Parathyroid adenoma (tissue), 2 donors: ENCODE measurements around the gene MRPL43.

Experiments
- H2AFZ ChIP-seq: fragments of 300-600 bp; sonication (generic); one replicate; pipeline ENCODE4 v1.7.0; 2017; ENCODE audit warnings: antibody characterized with exemption, mild to moderate bottlenecking
- H3K27ac ChIP-seq: fragments of 300-600 bp; sonication (generic); one replicate; pipeline ENCODE4 v1.7.0; 2017
- H3K27me3 ChIP-seq: fragments of 300-600 bp; sonication (generic); one replicate; pipeline ENCODE4 v1.7.0; 2017; ENCODE audit warnings: low read length; ENCODE audit not compliant: control insufficient read depth, insufficient read depth
- H3K36me3 ChIP-seq: fragments of 300-600 bp; sonication (generic); one replicate; pipeline ENCODE4 v1.7.0; 2017; ENCODE audit warnings: low read length; ENCODE audit not compliant: control insufficient read depth, insufficient read depth
- H3K4me1 ChIP-seq: fragments of 300-600 bp; sonication (generic); one replicate; pipeline ENCODE4 v1.7.0; 2017; ENCODE audit warnings: control low read depth
- H3K4me2 ChIP-seq: fragments of 300-600 bp; sonication (generic); one replicate; pipeline ENCODE4 v1.7.0; 2017; ENCODE audit warnings: low read length
- H3K4me3 ChIP-seq: fragments of 300-600 bp; sonication (generic); one replicate; pipeline ENCODE4 v1.7.0; 2017; ENCODE audit warnings: low read depth, low read length
- H3K79me2 ChIP-seq: fragments of 300-600 bp; sonication (generic); one replicate; pipeline ENCODE4 v1.7.0; 2017; ENCODE audit warnings: control low read depth
- H3K9ac ChIP-seq: fragments of 300-600 bp; sonication (generic); one replicate; pipeline ENCODE4 v1.7.0; 2017; ENCODE audit warnings: mild to moderate bottlenecking
- H3K9me3 ChIP-seq: fragments of 300-600 bp; sonication (generic); one replicate; pipeline ENCODE4 v1.7.0; 2017; ENCODE audit warnings: low read length; ENCODE audit not compliant: control insufficient read depth
- TF ChIP-seq, protein P1 (sequence below): fragments of 300-600 bp; sonication (generic); IDR thresholded peaks from one replicate; pipeline ENCODE4 v1.7.0; 2017; ENCODE audit warnings: antibody characterized with exemption, mild to moderate bottlenecking
- donor health status: primary hyperparathyroidism.

The MRPL43 gene

DNA sequence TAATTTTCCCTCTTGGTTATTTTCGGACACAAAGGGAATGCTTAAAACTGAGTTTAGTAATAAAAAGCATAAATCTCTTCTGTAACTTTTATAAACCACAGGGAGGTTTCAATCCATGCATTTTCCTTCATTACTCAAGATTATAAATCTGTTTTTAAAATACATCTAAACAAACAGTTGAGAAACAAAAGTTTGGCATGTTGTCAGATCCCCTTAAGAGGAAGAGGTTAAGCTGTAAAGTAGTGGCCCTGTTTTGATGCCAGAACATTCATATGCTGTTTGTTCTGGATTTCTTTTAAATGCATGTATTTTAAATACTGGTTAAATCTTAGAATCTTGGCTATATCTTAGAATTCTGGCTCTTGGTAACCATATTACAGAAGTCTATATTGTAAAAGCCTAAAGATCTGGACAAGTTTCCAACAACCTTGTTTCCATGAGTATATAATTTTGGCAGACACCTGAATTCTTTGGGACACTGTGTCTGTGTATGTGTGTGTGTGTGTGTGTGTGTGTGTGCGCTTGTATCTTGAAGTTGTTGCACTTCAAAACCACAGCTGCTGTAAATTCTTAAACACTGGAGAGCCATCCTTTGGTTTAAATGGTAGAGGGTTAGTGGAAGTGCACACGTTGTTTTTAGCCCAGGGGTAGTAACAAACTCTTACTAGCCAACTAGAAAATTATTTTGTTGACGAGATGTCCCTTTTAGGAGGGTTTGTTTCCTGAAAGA, 24.8 kb downstream of the MRPL43 start:
- Histone ChIP-seq H3K9ac (no peak overlapping the region), H3K36me3 (no peaks in the 10 kb centered on the region), H3K27me3 (no peaks in the 10 kb centered on the region), H3K9me3 (no peaks in the 10 kb centered on the region), H3K4me2 (no peak overlapping the region), H3K4me3 (no peak overlapping the region), H3K79me2 (no peaks in the 10 kb centered on the region), H3K27ac (no peak overlapping the region), H3K4me1 (no peaks in the 10 kb centered on the region), H2AFZ (no peak overlapping the region)
- TF ChIP-seq, protein P1, sequence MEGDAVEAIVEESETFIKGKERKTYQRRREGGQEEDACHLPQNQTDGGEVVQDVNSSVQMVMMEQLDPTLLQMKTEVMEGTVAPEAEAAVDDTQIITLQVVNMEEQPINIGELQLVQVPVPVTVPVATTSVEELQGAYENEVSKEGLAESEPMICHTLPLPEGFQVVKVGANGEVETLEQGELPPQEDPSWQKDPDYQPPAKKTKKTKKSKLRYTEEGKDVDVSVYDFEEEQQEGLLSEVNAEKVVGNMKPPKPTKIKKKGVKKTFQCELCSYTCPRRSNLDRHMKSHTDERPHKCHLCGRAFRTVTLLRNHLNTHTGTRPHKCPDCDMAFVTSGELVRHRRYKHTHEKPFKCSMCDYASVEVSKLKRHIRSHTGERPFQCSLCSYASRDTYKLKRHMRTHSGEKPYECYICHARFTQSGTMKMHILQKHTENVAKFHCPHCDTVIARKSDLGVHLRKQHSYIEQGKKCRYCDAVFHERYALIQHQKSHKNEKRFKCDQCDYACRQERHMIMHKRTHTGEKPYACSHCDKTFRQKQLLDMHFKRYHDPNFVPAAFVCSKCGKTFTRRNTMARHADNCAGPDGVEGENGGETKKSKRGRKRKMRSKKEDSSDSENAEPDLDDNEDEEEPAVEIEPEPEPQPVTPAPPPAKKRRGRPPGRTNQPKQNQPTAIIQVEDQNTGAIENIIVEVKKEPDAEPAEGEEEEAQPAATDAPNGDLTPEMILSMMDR = no peak

DNA sequence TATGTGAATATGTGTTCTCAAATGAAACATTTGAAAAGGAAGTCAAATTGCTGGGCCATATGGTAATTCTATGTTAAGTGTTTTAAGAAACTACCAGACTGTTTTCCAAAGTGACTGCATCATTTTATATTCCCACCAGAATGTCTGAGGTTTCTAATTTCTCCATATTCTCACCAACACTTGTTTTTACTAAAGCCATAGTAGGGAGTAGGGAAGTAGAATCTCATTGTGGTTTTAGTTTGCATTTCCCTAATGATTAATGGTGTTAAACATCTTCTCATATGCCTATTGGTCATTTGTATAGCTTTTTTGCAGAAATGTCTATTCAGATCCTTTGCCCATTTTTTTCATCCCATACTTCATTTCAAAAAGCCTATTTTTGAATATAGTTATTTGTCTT, 27.0 kb downstream of the MRPL43 start:
- H3K9ac ChIP-seq = no peak overlapping the region
- no peak overlapping the region for H3K4me2 ChIP-seq
- no peaks in the 10 kb centered on the region for H3K4me1 ChIP-seq
- H3K27ac ChIP-seq = no peak overlapping the region
- H3K27me3 ChIP-seq = no peaks in the 10 kb centered on the region
- H3K36me3 ChIP-seq = no peaks in the 10 kb centered on the region
- H2AFZ ChIP-seq = no peak overlapping the region
- no peaks in the 10 kb centered on the region for H3K79me2 ChIP-seq
- no peak overlapping the region for H3K4me3 ChIP-seq
- TF ChIP-seq, protein P1 = no peak
- H3K9me3 ChIP-seq = no peaks in the 10 kb centered on the region

DNA sequence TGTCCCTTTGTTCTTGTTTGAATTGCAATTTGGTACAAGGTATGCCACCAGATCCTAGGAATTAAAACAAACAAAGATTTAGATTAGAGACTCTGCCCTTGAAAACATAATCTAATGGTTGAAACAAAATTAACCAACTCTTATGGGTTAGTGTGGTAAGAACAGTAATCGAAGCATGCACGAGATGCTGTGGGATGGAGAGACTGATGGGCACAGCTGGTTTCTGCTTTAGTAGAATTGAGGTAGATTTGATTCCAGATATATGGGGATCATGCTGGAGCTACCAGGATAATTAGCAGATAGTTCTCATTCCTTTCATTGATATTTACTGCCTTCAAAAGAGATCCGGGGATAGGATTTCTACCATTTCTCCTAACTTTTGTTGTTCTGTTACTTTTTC, 38.4 kb downstream of the MRPL43 start:
- H3K36me3 ChIP-seq = no peaks in the 10 kb centered on the region
- no peak overlapping the region for H3K4me2 ChIP-seq
- no peaks in the 10 kb centered on the region for H3K79me2 ChIP-seq
- no peaks in the 10 kb centered on the region for H3K4me1 ChIP-seq
- no peak overlapping the region for H3K27ac ChIP-seq
- no peak overlapping the region for H3K9ac ChIP-seq
- no peak overlapping the region for H3K4me3 ChIP-seq
- H2AFZ ChIP-seq = no peak overlapping the region
- TF ChIP-seq, protein P1 = no peak
- no peaks in the 10 kb centered on the region for H3K27me3 ChIP-seq
- H3K9me3 ChIP-seq = no peaks in the 10 kb centered on the region

DNA sequence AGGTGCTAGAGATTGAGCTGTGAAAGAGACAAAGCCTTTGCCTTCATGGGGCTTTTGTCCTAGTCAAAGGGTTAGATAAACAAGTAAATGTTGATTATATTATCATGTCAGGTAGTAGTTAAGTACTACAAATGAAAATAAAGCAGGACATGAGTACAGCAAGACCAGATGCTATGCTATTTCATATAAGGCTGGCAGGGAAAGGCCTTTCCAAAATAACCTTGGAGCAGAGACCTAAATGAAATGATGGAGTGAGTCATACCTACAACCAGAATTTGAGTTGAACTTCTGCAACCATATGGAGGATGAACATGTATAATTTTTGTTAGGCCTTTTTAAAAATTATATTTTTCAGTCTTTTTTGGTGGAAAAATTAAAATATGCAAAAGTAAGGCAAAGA, 41.5 kb downstream of the MRPL43 start:
- Histone ChIP-seq H3K4me2 (no peak overlapping the region), H3K27me3 (no peaks in the 10 kb centered on the region), H3K36me3 (no peaks in the 10 kb centered on the region), H3K27ac (no peak overlapping the region), H3K4me1 (no peaks in the 10 kb centered on the region), H2AFZ (no peak overlapping the region), H3K79me2 (no peaks in the 10 kb centered on the region), H3K9ac (no peak overlapping the region), H3K9me3 (no peaks in the 10 kb centered on the region), H3K4me3 (no peak overlapping the region)
- TF ChIP-seq, protein P1 = no peak

DNA sequence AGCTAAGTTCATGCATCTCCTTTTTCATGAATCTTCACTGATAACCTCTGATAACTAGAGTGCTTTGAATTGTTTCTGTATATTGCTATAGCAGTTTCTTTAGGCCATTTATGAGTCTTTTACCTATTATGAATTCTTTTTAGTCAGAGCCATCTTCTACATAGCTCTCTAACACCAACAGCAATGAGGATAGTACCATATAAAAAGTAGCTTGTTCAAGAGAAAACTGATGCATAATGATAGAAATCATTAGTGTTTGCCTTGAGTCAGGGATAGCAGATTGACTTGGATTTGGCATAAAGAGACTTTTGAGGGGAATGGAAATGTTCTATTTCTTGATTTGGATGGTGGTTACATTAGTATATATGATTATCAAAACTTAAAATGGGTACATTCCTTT, 43.8 kb downstream of the MRPL43 start:
- Histone ChIP-seq H3K27ac (no peak overlapping the region), H3K4me1 (no peaks in the 10 kb centered on the region), H3K4me2 (no peak overlapping the region), H2AFZ (no peak overlapping the region), H3K4me3 (no peak overlapping the region), H3K79me2 (no peaks in the 10 kb centered on the region), H3K27me3 (no peaks in the 10 kb centered on the region), H3K36me3 (no peaks in the 10 kb centered on the region), H3K9ac (no peak overlapping the region), H3K9me3 (no peaks in the 10 kb centered on the region)
- TF ChIP-seq, protein P1 = no peak
